PFSK-1 (cell line): ENCODE data around the gene PITHD1.

Source experiments
- FOXP2 ChIP-seq: optimal IDR thresholded peaks from 2 replicates; pipeline ENCODE3; 2011; ENCODE audit warnings: borderline replicate concordance, control low read depth, inconsistent platforms; ENCODE audit not compliant: insufficient read depth; ENCODE audit errors: extremely low read length, extremely low read depth
- POLR2AphosphoS5 ChIP-seq: IDR thresholded peaks from 2 replicates; pipeline ENCODE4 v1.6.1; 2012; ENCODE audit warnings: low read depth, mild to moderate bottlenecking, control low read depth, low read length, moderate library complexity
- REST ChIP-seq, 2 experiments: IDR thresholded peaks; 2 replicates each; pipeline versions ENCODE4 v1.6.1 to v1.8.0; 2011 to 2012; ENCODE audit warnings: low read depth in 2 of 2, low read length in 2 of 2, control low read depth in 1 of 2, inconsistent platforms in 1 of 2, mild to moderate bottlenecking in 1 of 2, moderate library complexity in 1 of 2; ENCODE audit not compliant: insufficient read depth in 1 of 2
- SIN3A ChIP-seq: IDR thresholded peaks from 2 replicates; pipeline ENCODE4 v1.6.1; 2012; ENCODE audit warnings: mild to moderate bottlenecking, low read length, moderate library complexity, borderline replicate concordance; ENCODE audit not compliant: insufficient read depth
- TAF1 ChIP-seq: IDR thresholded peaks from 2 replicates; pipeline ENCODE4 v1.6.1; 2012; ENCODE audit warnings: low read length, control low read depth, borderline replicate concordance; ENCODE audit not compliant: insufficient read depth

The PITHD1 gene

GRCh38 chr1:23757812-23758211 lies 20.4 kb upstream of the PITHD1 start:
- TF ChIP-seq SIN3A (no peak), REST (IDR thresholded peaks at IDR 0.05; ENCODE audit: insufficient read depth in 1 of 2, low read depth in 2 of 2, low read length in 2 of 2) (no peak), FOXP2 (no peak), TAF1 (no peak), POLR2AphosphoS5 (no peak)

- no peak for TF ChIP-seq FOXP2
- no peak for TF ChIP-seq TAF1
Observed at GRCh38 chr1:23759277-23759676, 18.9 kb upstream of the PITHD1 start.

- TF ChIP-seq TAF1 (no peak), SIN3A (no peak)
Observed at GRCh38 chr1:23763041-23763577, 15.1 kb upstream of the PITHD1 start.

- no peak for TF ChIP-seq FOXP2
Observed at GRCh38 chr1:23768733-23769132, 9.5 kb upstream of the PITHD1 start.

- TF ChIP-seq REST (IDR thresholded peaks at IDR 0.05; ENCODE audit: insufficient read depth in 1 of 2, low read depth in 2 of 2, low read length in 2 of 2) (no peak), FOXP2 (no peak), SIN3A (no peak), TAF1 (no peak), POLR2AphosphoS5 (no peak)
Observed at GRCh38 chr1:23772049-23772853, 6.0 kb upstream of the PITHD1 start.

GRCh38 chr1:23772854-23773242 lies 5.4 kb upstream of the PITHD1 start:
- no peak for TF ChIP-seq SIN3A
- no peak for TF ChIP-seq FOXP2
- no peak for TF ChIP-seq POLR2AphosphoS5
- TF ChIP-seq TAF1: no peak
- TF ChIP-seq REST (IDR thresholded peaks at IDR 0.05; ENCODE audit: insufficient read depth in 1 of 2, low read depth in 2 of 2, low read length in 2 of 2): no peak
